ENCODE data around the gene KIF3A.
A peak's percentile ranks its signal among the peaks of the same experiment; 100 is the strongest.

The KIF3A gene

GRCh38 chr5:132729896-132730295, 7.5 kb downstream of the KIF3A start:
- H3K4me3 ChIP-seq (ENCODE audit: low read length): no peak overlapping the region
- no peak for TF ChIP-seq CTCF (IDR thresholded peaks at IDR 0.05; ENCODE audit: insufficient read depth, low read depth, low read length, missing control alignments)
- DNase-seq (ENCODE audit: low read depth): no peak

GRCh38 chr5:132725745-132726144, 11.6 kb downstream of the KIF3A start:
- H3K4me3 ChIP-seq (ENCODE audit: low read length): no peak overlapping the region
- DNase-seq (ENCODE audit: low read depth): no peak
- no peak for TF ChIP-seq CTCF (IDR thresholded peaks at IDR 0.05; ENCODE audit: insufficient read depth, low read depth, low read length, missing control alignments)

GRCh38 chr5:132718544-132719312, 18.6 kb downstream of the KIF3A start:
- no peak overlapping the region for H3K4me3 ChIP-seq (ENCODE audit: low read length)
- DNase-seq (ENCODE audit: low read depth): no peak
- no peak for TF ChIP-seq CTCF (IDR thresholded peaks at IDR 0.05; ENCODE audit: insufficient read depth, low read depth, low read length, missing control alignments)

GRCh38 chr5:132714456-132715307, 22.7 kb downstream of the KIF3A start:
- DNase-seq (ENCODE audit: low read depth): peak; percentile 11
- H3K4me3 ChIP-seq (ENCODE audit: low read length): no peak overlapping the region
- TF ChIP-seq CTCF (IDR thresholded peaks at IDR 0.05; ENCODE audit: insufficient read depth, low read depth, low read length, missing control alignments): peak; percentile 29

- TF ChIP-seq CTCF (IDR thresholded peaks at IDR 0.05; ENCODE audit: insufficient read depth, low read depth, low read length, missing control alignments): no peak
- H3K4me3 ChIP-seq (ENCODE audit: low read length): no peak overlapping the region
- no peak for DNase-seq (ENCODE audit: low read depth)
Observed at GRCh38 chr5:132708645-132709044, 28.7 kb downstream of the KIF3A start.

GRCh38 chr5:132704875-132705274, 32.5 kb downstream of the KIF3A start:
- H3K4me3 ChIP-seq (ENCODE audit: low read length): no peak overlapping the region
- DNase-seq (ENCODE audit: low read depth): peak; percentile 45
- TF ChIP-seq CTCF (IDR thresholded peaks at IDR 0.05; ENCODE audit: insufficient read depth, low read depth, low read length, missing control alignments): no peak
